HEK293T (cell line): ENCODE data around the gene SMURF1.

Experiments used
- CTBP1 ChIP-seq: fragments of 450-650 bp; IDR thresholded peaks from 2 replicates; pipeline ENCODE4 v1.6.1; 2016; ENCODE audit warnings: borderline replicate concordance
- ELF4 ChIP-seq: fragments of 450-650 bp; IDR thresholded peaks from 2 replicates; pipeline ENCODE4 v1.6.1; 2017; ENCODE audit warnings: antibody characterized with exemption
- FOXK2 ChIP-seq: fragments of 450-650 bp; IDR thresholded peaks from 2 replicates; pipeline ENCODE4 v1.6.1; 2016; ENCODE audit warnings: mild to moderate bottlenecking
- L3MBTL2 ChIP-seq: fragments of 450-650 bp; conservative IDR thresholded peaks from 2 replicates; pipeline ENCODE4 v1.6.1; 2016; ENCODE audit warnings: mild to moderate bottlenecking
- NFRKB ChIP-seq: fragments of 450-650 bp; IDR thresholded peaks from 2 replicates; pipeline ENCODE4 v1.6.1; 2016; ENCODE audit warnings: mild to moderate bottlenecking, moderate library complexity
- SP1 ChIP-seq: fragments of 450-650 bp; IDR thresholded peaks from 2 replicates; pipeline ENCODE4 v1.6.1; 2017
- TF ChIP-seq, protein P1 (sequence below): fragments of 450-650 bp; IDR thresholded peaks from 2 replicates; pipeline ENCODE4 v1.6.1; 2016

DNA sequence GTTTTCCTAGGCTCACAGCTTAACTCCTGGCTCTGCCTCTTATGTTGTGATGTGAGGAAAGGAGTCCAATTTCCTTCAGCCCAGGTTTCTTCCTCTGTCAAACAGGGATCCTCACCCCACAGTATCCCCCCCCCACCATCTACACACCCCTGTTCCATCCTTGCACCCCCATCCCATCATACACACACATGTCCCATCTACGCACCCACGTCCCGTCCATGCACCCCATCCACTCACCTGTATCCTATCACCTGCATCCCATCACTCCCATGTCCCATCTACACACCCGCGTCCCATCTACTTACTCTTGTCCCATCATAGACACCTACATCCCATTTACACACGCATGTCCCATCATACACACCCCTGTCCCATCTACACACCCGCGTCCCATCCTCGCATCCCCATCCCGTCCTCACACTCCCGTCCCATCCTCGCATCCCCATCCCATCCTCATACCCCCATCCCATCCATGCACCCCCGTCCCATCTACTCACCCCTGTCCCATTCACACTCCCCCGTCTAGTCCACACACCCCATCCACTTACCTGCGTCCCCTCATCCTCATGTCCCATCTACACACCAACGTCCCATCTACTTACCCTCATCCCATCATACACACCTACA is 148.3 kb downstream of the SMURF1 start:
- no peak for TF ChIP-seq NFRKB
- TF ChIP-seq, protein P1, sequence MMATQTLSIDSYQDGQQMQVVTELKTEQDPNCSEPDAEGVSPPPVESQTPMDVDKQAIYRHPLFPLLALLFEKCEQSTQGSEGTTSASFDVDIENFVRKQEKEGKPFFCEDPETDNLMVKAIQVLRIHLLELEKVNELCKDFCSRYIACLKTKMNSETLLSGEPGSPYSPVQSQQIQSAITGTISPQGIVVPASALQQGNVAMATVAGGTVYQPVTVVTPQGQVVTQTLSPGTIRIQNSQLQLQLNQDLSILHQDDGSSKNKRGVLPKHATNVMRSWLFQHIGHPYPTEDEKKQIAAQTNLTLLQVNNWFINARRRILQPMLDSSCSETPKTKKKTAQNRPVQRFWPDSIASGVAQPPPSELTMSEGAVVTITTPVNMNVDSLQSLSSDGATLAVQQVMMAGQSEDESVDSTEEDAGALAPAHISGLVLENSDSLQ, result no peak
- no peak for TF ChIP-seq CTBP1
- no peak for TF ChIP-seq SP1
- TF ChIP-seq FOXK2, result no peak
- no peak for TF ChIP-seq L3MBTL2
- TF ChIP-seq ELF4, result no peak
